GM12878 (cell line): ENCODE results near the gene ATXN1. TPM values are rescaled to one million over a fixed set of nuclear protein-coding genes. Genes with fewer than 3 reads are reported as not detected.

ENCODE experiments used
- BMI1 ChIP-seq: fragments of 450-650 bp; IDR thresholded peaks from 2 replicates; pipeline ENCODE4 v1.6.1; 2016; ENCODE audit warnings: mild to moderate bottlenecking, moderate library complexity, borderline replicate concordance
- ESRRA ChIP-seq: IDR thresholded peaks from 2 replicates; pipeline ENCODE4 v1.6.1; 2012; ENCODE audit warnings: mild to moderate bottlenecking, low read length, improper control_type of control experiment
- ETV6 ChIP-seq, 2 experiments: fragments of 450-650 bp in 1 of 2; IDR thresholded peaks in 1 of 2; conservative IDR thresholded peaks in 1 of 2; 2 replicates each; pipeline ENCODE4 v1.6.1; 2014; ENCODE audit warnings: antibody characterized with exemption in 1 of 2, borderline replicate concordance in 1 of 2, low read depth in 1 of 2, mild to moderate bottlenecking in 1 of 2, moderate library complexity in 1 of 2
- FOXM1 ChIP-seq: IDR thresholded peaks from 2 replicates; pipeline ENCODE4 v1.6.1; 2012; ENCODE audit warnings: low read depth, mild to moderate bottlenecking, inconsistent platforms, low read length, moderate library complexity
- IKZF2 ChIP-seq, 2 experiments: fragments of 450-650 bp; IDR thresholded peaks; 2 replicates each; pipeline ENCODE4 v1.6.1; 2017; ENCODE audit warnings: mild to moderate bottlenecking in 2 of 2, moderate library complexity in 2 of 2
- IRF4 ChIP-seq: IDR thresholded peaks from 2 replicates; pipeline ENCODE4 v1.6.1; 2011; ENCODE audit warnings: low read depth, low read length
- IRF5 ChIP-seq: fragments of 450-650 bp; IDR thresholded peaks from 2 replicates; pipeline ENCODE4 v1.6.1; 2017; ENCODE audit warnings: borderline replicate concordance
- MEF2B ChIP-seq: fragments of 450-650 bp; IDR thresholded peaks from 2 replicates; pipeline ENCODE4 v1.6.1; 2018; ENCODE audit warnings: mild to moderate bottlenecking, moderate library complexity; ENCODE audit not compliant: partially characterized antibody, poor library complexity, severe bottlenecking
- MYB ChIP-seq: fragments of 150-350 bp; IDR thresholded peaks from 2 replicates; pipeline ENCODE4 v1.6.1; 2014; ENCODE audit warnings: mild to moderate bottlenecking, low read depth, low read length, borderline replicate concordance
- MYC ChIP-seq: IDR thresholded peaks from 2 replicates; pipeline ENCODE4 v1.6.1; 2011; ENCODE audit warnings: mild to moderate bottlenecking, low read length, moderate library complexity, inconsistent platforms; ENCODE audit not compliant: insufficient read depth, insufficient replicate concordance, insufficient read length, severe bottlenecking
- NFYA ChIP-seq: IDR thresholded peaks from 2 replicates; pipeline ENCODE4 v1.6.1; 2011; ENCODE audit warnings: low read depth, mild to moderate bottlenecking, low read length, improper control_type of control experiment, borderline replicate concordance
- PAX8 ChIP-seq: fragments of 450-650 bp; IDR thresholded peaks from 2 replicates; pipeline ENCODE4 v1.6.1; 2017; ENCODE audit warnings: mild to moderate bottlenecking, moderate library complexity
- PKNOX1 ChIP-seq: fragments of 450-650 bp; IDR thresholded peaks from 2 replicates; pipeline ENCODE4 v1.6.1; 2016; ENCODE audit warnings: mild to moderate bottlenecking
- POLR2AphosphoS5 ChIP-seq: IDR thresholded peaks from 2 replicates; pipeline ENCODE4 v1.6.1; 2011; ENCODE audit warnings: mild to moderate bottlenecking, low read length, inconsistent platforms
- RAD51 ChIP-seq: fragments of 450-650 bp; IDR thresholded peaks from 2 replicates; pipeline ENCODE4 v1.6.1; 2016; ENCODE audit warnings: moderate library complexity, mild to moderate bottlenecking, inconsistent platforms
- RELA ChIP-seq: fragments of 450-650 bp; IDR thresholded peaks from 2 replicates; pipeline ENCODE4 v1.8.0; 2014; ENCODE audit warnings: borderline replicate concordance; ENCODE audit not compliant: partially characterized antibody
- RUNX3 ChIP-seq: IDR thresholded peaks from 2 replicates; pipeline ENCODE4 v1.6.1; 2012; ENCODE audit warnings: low read length, inconsistent platforms
- SMARCA5 ChIP-seq: fragments of 450-650 bp; IDR thresholded peaks from 2 replicates; pipeline ENCODE4 v1.6.1; 2017; ENCODE audit warnings: mild to moderate bottlenecking
- SMC3 ChIP-seq: IDR thresholded peaks from 2 replicates; pipeline ENCODE4 v1.6.1; 2011; ENCODE audit warnings: low read length, improper control_type of control experiment, borderline replicate concordance
- TAF1 ChIP-seq: IDR thresholded peaks from 2 replicates; pipeline ENCODE4 v1.6.1; 2011; ENCODE audit warnings: mild to moderate bottlenecking, low read depth, low read length, borderline replicate concordance
- TBL1XR1 ChIP-seq: IDR thresholded peaks from 2 replicates; pipeline ENCODE4 v1.6.1; 2012; ENCODE audit warnings: low read depth, low read length, improper control_type of control experiment
- TCF3 ChIP-seq: IDR thresholded peaks from 2 replicates; pipeline ENCODE4 v1.6.1; 2012; ENCODE audit warnings: low read depth, mild to moderate bottlenecking, low read length, borderline replicate concordance; ENCODE audit not compliant: insufficient read depth
- USF1 ChIP-seq: IDR thresholded peaks from 2 replicates; pipeline ENCODE4 v1.6.1; 2011; ENCODE audit warnings: borderline replicate concordance, low read depth, mild to moderate bottlenecking, moderate library complexity, mixed read lengths, low read length; ENCODE audit not compliant: insufficient read depth; ENCODE audit errors: extremely low read length
- ZNF24 ChIP-seq: fragments of 450-650 bp; IDR thresholded peaks from 2 replicates; pipeline ENCODE4 v1.6.1; 2017; ENCODE audit warnings: antibody characterized with exemption, mild to moderate bottlenecking
- ZNF622 ChIP-seq: fragments of 450-650 bp; IDR thresholded peaks from 2 replicates; pipeline ENCODE4 v1.6.1; 2017; ENCODE audit warnings: mild to moderate bottlenecking, inconsistent platforms
- ZSCAN29 ChIP-seq: fragments of 450-650 bp; IDR thresholded peaks from 2 replicates; pipeline ENCODE4 v1.6.1; 2017; ENCODE audit warnings: mild to moderate bottlenecking, moderate library complexity
- polyA plus RNA-seq, 11 experiments: library from polyadenylated mRNA; depleted of rRNA in 4 of 11; unstranded in 6 of 11; stranded (reverse) in 5 of 11; fragments of >200 nt; fragmentation: Nextera tagmentation in 4 of 11; fragmentation: Illumina TruSeq in 1 of 11; extraction: Ambion mirVana in 4 of 11; extraction: Trizol in 1 of 11; gene quantifications; 1 replicate in 1 of 11; 2 replicates in 10 of 11; pipeline versions ENCODE4 v1.2.1 to v1.2.3, GENCODE V29; 2011 to 2016; ENCODE audit warnings: inconsistent platforms in 2 of 11, missing spikeins in 2 of 11, low read depth in 1 of 11
- total RNA-seq, 4 experiments: library from RNA; depleted of rRNA in 3 of 4; stranded (reverse); fragments of >200 nt in 3 of 4; fragmentation: Illumina TruSeq in 1 of 4; extraction: Trizol in 1 of 4; gene quantifications; 2 replicates each; pipeline versions ENCODE4 v1.2.1 to v1.2.3, GENCODE V29; 2013 to 2021
- TF ChIP-seq, protein P1 (sequence below): IDR thresholded peaks from 2 replicates; pipeline ENCODE4 v1.6.1; 2011; ENCODE audit warnings: low read depth, mild to moderate bottlenecking, low read length, moderate library complexity, borderline replicate concordance; ENCODE audit errors: extremely low read depth

The ATXN1 gene
- total and polyA plus RNA-seq, 10 of the 15 experiments (the other 5 are each of a cell fraction or from before 2014, with no cell fraction given): 12.2 to 51.2 (median 20.5) TPM

GRCh38 chr6:16761471-16762267 lies 409 bp upstream of the ATXN1 start (continued):
- TF ChIP-seq SMC3 (peak; percentile 26; the same call in 1 of the 2 replicates), MEF2B (no peak), RAD51 (no peak), RUNX3 (peak; percentile 55), PKNOX1 (0 out of 2 replicates have a peak, but pooled peaks have one; percentile 4), RELA (peak; percentile 53), MYB (no peak), SMARCA5 (peak; percentile 62; the same call in 1 of the 2 replicates), TBL1XR1 (peak; percentile 49; the same call in 1 of the 2 replicates), IRF5 (no peak), BMI1 (no peak), PAX8 (no peak), IRF4 (peak; percentile 35; the same call in 1 of the 2 replicates), FOXM1 (no peak; the same call in 1 of the 2 replicates), ESRRA (no peak), MYC (no peak), TAF1 (peak; percentile 32; the same call in 1 of the 2 replicates), POLR2AphosphoS5 (peak; percentile 69), USF1 (no peak), ETV6 (conservative IDR thresholded peaks at IDR 0.05 in 1 of 2, IDR thresholded peaks at IDR 0.05 in 1 of 2; ENCODE audit: borderline replicate concordance in 1 of 2, low read depth in 1 of 2) (no peak), ZSCAN29 (peak; percentile 76; the same call in 1 of the 2 replicates), ZNF24 (peak; percentile 72), TCF3 (0 out of 2 replicates have a peak, but pooled peaks have one; percentile 20), IKZF2 (IDR thresholded peaks at IDR 0.05) (peak; percentile 40 to 47; a peak in 3 of 4 replicates), NFYA (no peak), ZNF622 (no peak)
- TF ChIP-seq, protein P1, sequence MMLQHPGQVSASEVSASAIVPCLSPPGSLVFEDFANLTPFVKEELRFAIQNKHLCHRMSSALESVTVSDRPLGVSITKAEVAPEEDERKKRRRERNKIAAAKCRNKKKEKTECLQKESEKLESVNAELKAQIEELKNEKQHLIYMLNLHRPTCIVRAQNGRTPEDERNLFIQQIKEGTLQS: no peak
